MV-4-11 (cell line): ENCODE results near the gene PEPD.

Source experiments
- DNase-seq: peaks from one replicate; lab custom pipeline; 2025; lab: John Stamatoyannopoulos, UW

Gene PEPD

GRCh38 chr19:33406521-33407139 lies 115.0 kb downstream of the PEPD start:
- DNase-seq = peak; percentile 69

- no peak for DNase-seq
Measured at GRCh38 chr19:33405553-33406461, 115.8 kb downstream of the PEPD start.

GRCh38 chr19:33405254-33405552 lies 116.4 kb downstream of the PEPD start:
- DNase-seq = no peak

- DNase-seq = peak; percentile 78
Measured at GRCh38 chr19:33404506-33405253, 116.9 kb downstream of the PEPD start.

- peak; percentile 67 for DNase-seq
Measured at GRCh38 chr19:33403973-33404304, 117.7 kb downstream of the PEPD start.

GRCh38 chr19:33403221-33403972 lies 118.2 kb downstream of the PEPD start:
- DNase-seq = no peak

GRCh38 chr19:33402421-33403220 lies 119.0 kb downstream of the PEPD start:
- DNase-seq = no peak

GRCh38 chr19:33401683-33402420 lies 119.7 kb downstream of the PEPD start:
- DNase-seq = no peak

GRCh38 chr19:33400856-33401682 lies 120.5 kb downstream of the PEPD start:
- peak; percentile 39 for DNase-seq

GRCh38 chr19:33399745-33400681 lies 121.6 kb downstream of the PEPD start:
- no peak for DNase-seq

- DNase-seq = no peak
Measured at GRCh38 chr19:33399081-33399744, 122.4 kb downstream of the PEPD start.

GRCh38 chr19:33398361-33399060 lies 123.1 kb downstream of the PEPD start:
- no peak for DNase-seq

- DNase-seq = no peak
Measured at GRCh38 chr19:33397536-33398360, 123.8 kb downstream of the PEPD start.

- no peak for DNase-seq
Measured at GRCh38 chr19:33396701-33397535, 124.7 kb downstream of the PEPD start.
